Measurements from ENCODE around the gene SULT4A1. TPM values are rescaled to one million over a fixed set of nuclear protein-coding genes. Genes with fewer than 3 reads are reported as not detected.

SULT4A1 gene
- polyA plus RNA-seq, 1 of the 3 experiments (the other 2 are of a cell fraction), result 3.9 TPM

- Histone ChIP-seq H2AFZ (ENCODE audit: low read depth) (no peak overlapping the region), H3K27ac (ENCODE audit: low read depth in 2 of 2, low read length in 1 of 2) (no peak overlapping the region), H3K9me3 (no peaks in the 10 kb centered on the region), H3K36me3 (replicated peaks in 1 of 2; ENCODE audit: control insufficient read depth in 1 of 2, insufficient read depth in 2 of 2, low read length in 1 of 2) (no peaks in the 10 kb centered on the region), H3K27me3 (ENCODE audit: insufficient read depth) (no peaks in the 10 kb centered on the region), H3K4me1 (ENCODE audit: control insufficient read depth in 1 of 2, insufficient read depth in 2 of 2, low read depth in 1 of 2, low read length in 1 of 2) (peaks cover 0 to 38% of the 10 kb centered on the region in 2 experiments; a peak in 1 of 4 replicates), H3K79me2 (ENCODE audit: insufficient read depth) (no peaks in the 10 kb centered on the region), H3F3A (replicated peaks; ENCODE audit: insufficient read depth) (no peaks in the 10 kb centered on the region), H3K4me3 (ENCODE audit: low read depth in 2 of 2, low read length in 1 of 2) (no peak overlapping the region), H3K4me2 (no peak overlapping the region), H3K9ac (no peak overlapping the region), H3K9me2 (no peaks in the 10 kb centered on the region), H4K20me1 (ENCODE audit: insufficient read depth) (no peaks in the 10 kb centered on the region)
- DNase-seq, result no peak
- CTCF ChIA-PET, result interaction anchor here (1.0 to 1.4 kb wide), 3 partner anchors 19 to 39 kb away, joined by 3 to 4 read pairs (median 3); no protein-coding TSS in a partner anchor
- POLR2A ChIA-PET, result no interaction called here
- TF ChIP-seq TEAD4 (IDR thresholded peaks at IDR 0.05; ENCODE audit: borderline replicate concordance, insufficient read depth) (no peak), USF2 (IDR thresholded peaks at IDR 0.05; ENCODE audit: borderline replicate concordance, low read depth, low read length) (no peak), RFX5 (IDR thresholded peaks at IDR 0.05; ENCODE audit: low read length) (no peak), POLR2AphosphoS5 (IDR thresholded peaks at IDR 0.05; ENCODE audit: low read depth, low read length) (no peak), FOXM1 (IDR thresholded peaks at IDR 0.05; ENCODE audit: low read depth) (no peak), EP300 (IDR thresholded peaks at IDR 0.05; ENCODE audit: borderline replicate concordance in 1 of 2, low read depth in 1 of 2, low read length in 1 of 2) (no peak), GATA2 (CRISPR knock-in tag; IDR thresholded peaks at IDR 0.05) (no peak), RXRA (IDR thresholded peaks at IDR 0.05; ENCODE audit: borderline replicate concordance, low read depth) (no peak), MEF2A (IDR thresholded peaks at IDR 0.05; ENCODE audit: borderline replicate concordance, low read depth) (no peak), CHD2 (IDR thresholded peaks at IDR 0.05; ENCODE audit: low read length, partially characterized antibody) (no peak), ELF1 (IDR thresholded peaks at IDR 0.05) (no peak), GABPA (IDR thresholded peaks at IDR 0.05; ENCODE audit: low read depth) (no peak), NFIC (IDR thresholded peaks at IDR 0.05; ENCODE audit: borderline replicate concordance) (no peak), JUND (IDR thresholded peaks at IDR 0.05) (no peak), PBX3 (IDR thresholded peaks at IDR 0.05) (no peak), NRF1 (IDR thresholded peaks at IDR 0.05; ENCODE audit: low read depth, low read length) (no peak), SMC3 (IDR thresholded peaks at IDR 0.05; ENCODE audit: low read depth, low read length) (no peak), TCF12 (IDR thresholded peaks at IDR 0.05) (no peak), FOXJ3 (CRISPR knock-in tag; IDR thresholded peaks at IDR 0.05) (no peak)
- TF ChIP-seq, protein P1, sequence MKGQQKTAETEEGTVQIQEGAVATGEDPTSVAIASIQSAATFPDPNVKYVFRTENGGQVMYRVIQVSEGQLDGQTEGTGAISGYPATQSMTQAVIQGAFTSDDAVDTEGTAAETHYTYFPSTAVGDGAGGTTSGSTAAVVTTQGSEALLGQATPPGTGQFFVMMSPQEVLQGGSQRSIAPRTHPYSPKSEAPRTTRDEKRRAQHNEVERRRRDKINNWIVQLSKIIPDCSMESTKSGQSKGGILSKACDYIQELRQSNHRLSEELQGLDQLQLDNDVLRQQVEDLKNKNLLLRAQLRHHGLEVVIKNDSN (IDR thresholded peaks at IDR 0.05; ENCODE audit: borderline replicate concordance, low read depth), result no peak
- 93% methylated on average over 7 of the region's 11 CpGs for WGBS (ENCODE audit: low lambda C conversion rate)
These were observed 16.3 kb downstream of the SULT4A1 start for GRCh38 chr22:43845981-43846380.

Measured in SK-N-SH (cell line).